ENCODE measurements around the gene CPNE9.

The CPNE9 gene

GRCh38 chr3:9679476-9680080 is 24.1 kb upstream of the CPNE9 start:
- no peak for TF ChIP-seq CTCF (conservative IDR thresholded peaks at IDR 0.05; ENCODE audit: low read depth, low read length)
- H4K20me1 ChIP-seq (ENCODE audit: insufficient read depth): no peaks in the 10 kb centered on the region
- H3K4me1 ChIP-seq (ENCODE audit: low read depth, poor library complexity, severe bottlenecking): no peaks in the 10 kb centered on the region
- H3K79me2 ChIP-seq (ENCODE audit: insufficient read depth, low read depth): no peaks in the 10 kb centered on the region
- no peak overlapping the region for H3K9ac ChIP-seq
- no peaks in the 10 kb centered on the region for H3K36me3 ChIP-seq (ENCODE audit: insufficient read depth)
- H3K27me3 ChIP-seq (ENCODE audit: insufficient read depth, low read depth): no peaks in the 10 kb centered on the region
- no peak overlapping the region for H3K4me3 ChIP-seq (IDR thresholded peaks at IDR 0.05; ENCODE audit: insufficient read depth, low read depth, low read length)
- no peak overlapping the region for H3K27ac ChIP-seq
- H2AFZ ChIP-seq (ENCODE audit: low read depth): no peak overlapping the region
- H3K4me2 ChIP-seq: no peak overlapping the region

GRCh38 chr3:9681011-9681722 is 22.5 kb upstream of the CPNE9 start:
- Histone ChIP-seq H3K4me2 (no peak overlapping the region), H3K4me1 (ENCODE audit: low read depth, poor library complexity, severe bottlenecking) (no peaks in the 10 kb centered on the region), H3K36me3 (ENCODE audit: insufficient read depth) (no peaks in the 10 kb centered on the region), H3K27ac (no peak overlapping the region), H3K9ac (no peak overlapping the region), H3K27me3 (ENCODE audit: insufficient read depth, low read depth) (no peaks in the 10 kb centered on the region), H4K20me1 (ENCODE audit: insufficient read depth) (no peaks in the 10 kb centered on the region), H3K79me2 (ENCODE audit: insufficient read depth, low read depth) (no peaks in the 10 kb centered on the region), H3K4me3 (IDR thresholded peaks at IDR 0.05; ENCODE audit: insufficient read depth, low read depth, low read length) (no peak overlapping the region), H2AFZ (ENCODE audit: low read depth) (no peak overlapping the region)
- no peak for TF ChIP-seq CTCF (conservative IDR thresholded peaks at IDR 0.05; ENCODE audit: low read depth, low read length)

- H3K27ac ChIP-seq: no peak overlapping the region
- no peaks in the 10 kb centered on the region for H3K79me2 ChIP-seq (ENCODE audit: insufficient read depth, low read depth)
- H3K4me3 ChIP-seq (IDR thresholded peaks at IDR 0.05; ENCODE audit: insufficient read depth, low read depth, low read length): no peak overlapping the region
- H3K9ac ChIP-seq: no peak overlapping the region
- no peaks in the 10 kb centered on the region for H3K36me3 ChIP-seq (ENCODE audit: insufficient read depth)
- H2AFZ ChIP-seq (ENCODE audit: low read depth): no peak overlapping the region
- H3K4me1 ChIP-seq (ENCODE audit: low read depth, poor library complexity, severe bottlenecking): no peaks in the 10 kb centered on the region
- TF ChIP-seq CTCF (conservative IDR thresholded peaks at IDR 0.05; ENCODE audit: low read depth, low read length): no peak
- H4K20me1 ChIP-seq (ENCODE audit: insufficient read depth): no peaks in the 10 kb centered on the region
- H3K27me3 ChIP-seq (ENCODE audit: insufficient read depth, low read depth): no peaks in the 10 kb centered on the region
- no peak overlapping the region for H3K4me2 ChIP-seq
Observed at GRCh38 chr3:9681723-9682081, 21.9 kb upstream of the CPNE9 start.

GRCh38 chr3:9682096-9682495 is 21.5 kb upstream of the CPNE9 start:
- Histone ChIP-seq H3K4me2 (no peak overlapping the region), H3K27me3 (ENCODE audit: insufficient read depth, low read depth) (no peaks in the 10 kb centered on the region), H3K79me2 (ENCODE audit: insufficient read depth, low read depth) (no peaks in the 10 kb centered on the region), H3K36me3 (ENCODE audit: insufficient read depth) (no peaks in the 10 kb centered on the region), H3K4me1 (ENCODE audit: low read depth, poor library complexity, severe bottlenecking) (no peaks in the 10 kb centered on the region), H2AFZ (ENCODE audit: low read depth) (no peak overlapping the region), H3K4me3 (IDR thresholded peaks at IDR 0.05; ENCODE audit: insufficient read depth, low read depth, low read length) (no peak overlapping the region), H3K9ac (no peak overlapping the region), H4K20me1 (ENCODE audit: insufficient read depth) (no peaks in the 10 kb centered on the region), H3K27ac (no peak overlapping the region)
- TF ChIP-seq CTCF (conservative IDR thresholded peaks at IDR 0.05; ENCODE audit: low read depth, low read length): no peak
